Fibroblast of mammary gland (primary cell): ENCODE measurements around the gene GFY.

ENCODE experiments used
- DNase-seq: peaks from one replicate; pipeline ENCODE4 v3.0.0-alpha.2; 2010; ENCODE audit warnings: low read depth
- H3K4me3 ChIP-seq: 2 replicates; pipeline ENCODE4 v1.5.1; 2011; ENCODE audit warnings: low read depth, mild to moderate bottlenecking, low read length, moderate library complexity; ENCODE audit not compliant: control insufficient read depth
- CTCF ChIP-seq: conservative IDR thresholded peaks from 2 replicates; pipeline ENCODE4 v1.5.1; 2011; ENCODE audit warnings: low read depth, low read length, inconsistent platforms; ENCODE audit not compliant: control insufficient read depth, insufficient read depth

Gene GFY

GRCh38 chr19:49432141-49433073 is 7.2 kb downstream of the GFY start:
- no peak overlapping the region for H3K4me3 ChIP-seq
- no peak for DNase-seq
- no peak for TF ChIP-seq CTCF

GRCh38 chr19:49433240-49433901 is 8.2 kb downstream of the GFY start:
- no peak for DNase-seq
- no peak overlapping the region for H3K4me3 ChIP-seq
- no peak for TF ChIP-seq CTCF

- DNase-seq = no peak
- no peak overlapping the region for H3K4me3 ChIP-seq
- no peak for TF ChIP-seq CTCF
These were observed 9.9 kb downstream of the GFY start for GRCh38 chr19:49434907-49435583.

- H3K4me3 ChIP-seq = no peak overlapping the region
- no peak for DNase-seq
- TF ChIP-seq CTCF = no peak
These were observed 10.5 kb downstream of the GFY start for GRCh38 chr19:49435670-49436069.

GRCh38 chr19:49436381-49437017 is 11.3 kb downstream of the GFY start:
- TF ChIP-seq CTCF = no peak
- no peak overlapping the region for H3K4me3 ChIP-seq
- no peak for DNase-seq

- no peak for TF ChIP-seq CTCF
- no peak overlapping the region for H3K4me3 ChIP-seq
- DNase-seq = no peak
These were observed 12.0 kb downstream of the GFY start for GRCh38 chr19:49437231-49437630.
